DOHH2 (cell line): ENCODE measurements around the gene NCKAP5.

ENCODE experiments used
- H3F3A ChIP-seq: fragments of 200-600 bp; sonication (generic), shearing (Covaris generic); 2 replicates; pipeline ENCODE4 v1.6.0; 2016; ENCODE audit warnings: antibody characterized with exemption, mild to moderate bottlenecking; ENCODE audit not compliant: control insufficient read depth, insufficient read depth
- H3K27ac ChIP-seq: fragments of 200-600 bp; sonication (generic); 2 replicates; pipeline ENCODE4 v1.5.1; 2014; ENCODE audit warnings: low read depth, mild to moderate bottlenecking, low read length, moderate library complexity
- H3K27me3 ChIP-seq: fragments of 200-600 bp; sonication (generic); 2 replicates; pipeline ENCODE4 v1.6.1; 2014; ENCODE audit warnings: mild to moderate bottlenecking, low read length, mixed read lengths; ENCODE audit not compliant: control insufficient read depth
- H3K36me3 ChIP-seq: fragments of 200-600 bp; sonication (generic); 2 replicates; pipeline ENCODE4 v1.6.1; 2014; ENCODE audit warnings: mild to moderate bottlenecking, low read length, moderate library complexity, mixed read lengths; ENCODE audit not compliant: control insufficient read depth
- H3K4me1 ChIP-seq: fragments of 200-600 bp; sonication (generic); 2 replicates; pipeline ENCODE4 v1.6.1; 2014; ENCODE audit warnings: mild to moderate bottlenecking, low read length, mixed read lengths; ENCODE audit not compliant: control insufficient read depth
- H3K4me2 ChIP-seq: fragments of 200-600 bp; sonication (generic); 2 replicates; pipeline ENCODE4 v1.6.0; 2014; ENCODE audit warnings: mild to moderate bottlenecking, low read length, moderate library complexity
- H3K4me3 ChIP-seq: fragments of 200-600 bp; sonication (generic); 2 replicates; pipeline ENCODE4 v1.5.1; 2014; ENCODE audit warnings: mild to moderate bottlenecking, low read length, mixed read lengths
- H3K79me2 ChIP-seq: fragments of 200-600 bp; sonication (generic); 2 replicates; pipeline ENCODE4 v1.6.1; 2014; ENCODE audit warnings: mild to moderate bottlenecking, low read length, mixed read lengths; ENCODE audit not compliant: control insufficient read depth
- H3K9me2 ChIP-seq: fragments of 200-600 bp; sonication (generic); replicated peaks from 2 replicates; pipeline ENCODE4 v1.6.1; 2014; ENCODE audit warnings: mild to moderate bottlenecking, low read length, mixed read lengths; ENCODE audit not compliant: control insufficient read depth
- H3K9me3 ChIP-seq: fragments of 200-600 bp; sonication (generic); 2 replicates; pipeline ENCODE4 v1.6.1; 2014; ENCODE audit warnings: antibody characterized with exemption, low read length, mixed read lengths; ENCODE audit not compliant: control insufficient read depth, insufficient read depth
- H4K20me1 ChIP-seq: fragments of 200-600 bp; sonication (generic); 2 replicates; pipeline ENCODE4 v1.6.0; 2014; ENCODE audit warnings: low read depth, mild to moderate bottlenecking, antibody characterized with exemption, low read length, moderate library complexity; ENCODE audit not compliant: control insufficient read depth, insufficient read depth
- CTCF ChIP-seq: fragments of 200-600 bp; sonication (generic); IDR thresholded peaks from one replicate; pipeline ENCODE4 v1.5.1; 2014; ENCODE audit warnings: antibody characterized with exemption, mild to moderate bottlenecking, low read depth, low read length; ENCODE audit not compliant: poor library complexity, severe bottlenecking
- EZH2phosphoT487 ChIP-seq: fragments of 200-600 bp; sonication (generic); IDR thresholded peaks from 2 replicates; pipeline ENCODE4 v1.6.1; 2017; ENCODE audit warnings: borderline replicate concordance, mild to moderate bottlenecking, antibody characterized with exemption, low read length, moderate library complexity, mixed read lengths

NCKAP5 gene

GRCh38 chr2:133568172-133568571 lies at the start of gene NCKAP5:
TSS of gene NCKAP5 (minus strand) at chr2:133568463. CDS start at chr2:133517526, 50,937 bp downstream.
- H3K27ac ChIP-seq, result no peak within 1 kb of the TSS
- no peaks in the 10 kb centered on the region for H3F3A ChIP-seq
- no peaks in the 10 kb centered on the region for H3K79me2 ChIP-seq
- no peak within 1 kb of the TSS for H3K4me3 ChIP-seq
- no peaks in the 10 kb centered on the region for H4K20me1 ChIP-seq
- H3K4me2 ChIP-seq, result no peak within 1 kb of the TSS
- no peaks in the 10 kb centered on the region for H3K4me1 ChIP-seq
- no peaks in the 10 kb centered on the region for H3K9me2 ChIP-seq
- no peaks in the 10 kb centered on the region for H3K9me3 ChIP-seq
- no peaks in the 10 kb centered on the region for H3K36me3 ChIP-seq
- TF ChIP-seq CTCF (no peak), EZH2phosphoT487 (no peak)
- H3K27me3 ChIP-seq, result no peaks in the 10 kb centered on the region

- Histone ChIP-seq H3K9me2 (no peaks in the 10 kb centered on the region), H3K36me3 (no peaks in the 10 kb centered on the region), H3F3A (no peaks in the 10 kb centered on the region), H3K79me2 (no peaks in the 10 kb centered on the region), H3K4me2 (no peak overlapping the region), H4K20me1 (no peaks in the 10 kb centered on the region), H3K4me1 (no peaks in the 10 kb centered on the region), H3K4me3 (no peak overlapping the region), H3K27ac (no peak overlapping the region), H3K27me3 (no peaks in the 10 kb centered on the region), H3K9me3 (no peaks in the 10 kb centered on the region)
- no peak for TF ChIP-seq EZH2phosphoT487
- TF ChIP-seq CTCF, result no peak
Measured at GRCh38 chr2:133609664-133610063, 41.4 kb upstream of the NCKAP5 start.

DNA sequence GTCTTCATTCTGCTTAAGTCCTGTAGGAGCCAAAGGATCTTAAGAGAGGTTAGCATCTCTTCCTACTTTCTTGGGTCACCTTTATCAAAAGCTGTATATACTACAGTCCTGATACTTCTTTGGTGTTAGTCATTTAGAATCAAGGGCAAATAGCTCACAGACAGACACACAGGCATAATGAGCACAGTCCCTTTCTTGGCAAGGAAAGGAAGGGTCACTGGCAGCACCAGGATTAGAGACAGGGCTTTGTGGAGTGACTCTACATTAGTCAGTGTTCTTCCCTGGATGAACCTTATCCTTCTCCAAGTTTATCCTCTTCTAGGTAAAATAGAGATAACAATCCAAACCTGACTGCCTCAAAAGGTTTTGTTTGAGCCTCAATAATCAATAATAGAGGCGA lies 40.0 kb upstream of the NCKAP5 start:
- H3K9me2 ChIP-seq, result no peaks in the 10 kb centered on the region
- no peaks in the 10 kb centered on the region for H3K4me1 ChIP-seq
- H3K9me3 ChIP-seq, result no peaks in the 10 kb centered on the region
- H3K27ac ChIP-seq, result no peak overlapping the region
- no peaks in the 10 kb centered on the region for H3F3A ChIP-seq
- H3K4me3 ChIP-seq, result no peak overlapping the region
- H3K79me2 ChIP-seq, result no peaks in the 10 kb centered on the region
- H3K4me2 ChIP-seq, result no peak overlapping the region
- no peaks in the 10 kb centered on the region for H3K27me3 ChIP-seq
- no peak for TF ChIP-seq EZH2phosphoT487
- TF ChIP-seq CTCF, result no peak
- no peaks in the 10 kb centered on the region for H4K20me1 ChIP-seq
- H3K36me3 ChIP-seq, result no peaks in the 10 kb centered on the region

DNA sequence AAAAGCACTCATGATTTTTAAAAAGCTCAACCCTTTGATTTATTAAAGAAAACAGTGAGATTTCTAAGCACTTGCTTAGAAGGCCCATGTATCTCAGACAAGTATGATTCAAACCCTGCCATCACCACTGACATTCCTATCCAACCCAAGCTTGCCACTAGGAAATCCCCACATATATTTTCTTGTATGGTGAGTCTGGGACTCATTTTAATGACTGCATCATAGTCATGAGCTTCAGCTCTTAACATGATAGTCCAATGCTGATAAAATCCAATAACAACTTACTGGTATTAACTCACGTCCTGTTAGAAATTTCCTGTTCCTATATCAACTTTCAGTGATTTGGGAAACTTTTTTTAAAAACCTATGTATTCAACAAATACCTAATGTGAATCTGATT lies 39.4 kb upstream of the NCKAP5 start:
- H3K4me3 ChIP-seq, result no peak overlapping the region
- no peak overlapping the region for H3K4me2 ChIP-seq
- no peaks in the 10 kb centered on the region for H3K4me1 ChIP-seq
- H3K9me2 ChIP-seq, result no peaks in the 10 kb centered on the region
- H3K27me3 ChIP-seq, result no peaks in the 10 kb centered on the region
- no peaks in the 10 kb centered on the region for H3F3A ChIP-seq
- TF ChIP-seq CTCF (no peak), EZH2phosphoT487 (no peak)
- no peaks in the 10 kb centered on the region for H3K9me3 ChIP-seq
- no peaks in the 10 kb centered on the region for H3K36me3 ChIP-seq
- no peak overlapping the region for H3K27ac ChIP-seq
- H3K79me2 ChIP-seq, result no peaks in the 10 kb centered on the region
- no peaks in the 10 kb centered on the region for H4K20me1 ChIP-seq
